ENCODE data around the gene GOLGA7B.

The GOLGA7B gene

GRCh38 chr10:97868134-97868685 is 18.6 kb downstream of the GOLGA7B start:
- DNase-seq (no peak), ATAC-seq (no peak)

DNA sequence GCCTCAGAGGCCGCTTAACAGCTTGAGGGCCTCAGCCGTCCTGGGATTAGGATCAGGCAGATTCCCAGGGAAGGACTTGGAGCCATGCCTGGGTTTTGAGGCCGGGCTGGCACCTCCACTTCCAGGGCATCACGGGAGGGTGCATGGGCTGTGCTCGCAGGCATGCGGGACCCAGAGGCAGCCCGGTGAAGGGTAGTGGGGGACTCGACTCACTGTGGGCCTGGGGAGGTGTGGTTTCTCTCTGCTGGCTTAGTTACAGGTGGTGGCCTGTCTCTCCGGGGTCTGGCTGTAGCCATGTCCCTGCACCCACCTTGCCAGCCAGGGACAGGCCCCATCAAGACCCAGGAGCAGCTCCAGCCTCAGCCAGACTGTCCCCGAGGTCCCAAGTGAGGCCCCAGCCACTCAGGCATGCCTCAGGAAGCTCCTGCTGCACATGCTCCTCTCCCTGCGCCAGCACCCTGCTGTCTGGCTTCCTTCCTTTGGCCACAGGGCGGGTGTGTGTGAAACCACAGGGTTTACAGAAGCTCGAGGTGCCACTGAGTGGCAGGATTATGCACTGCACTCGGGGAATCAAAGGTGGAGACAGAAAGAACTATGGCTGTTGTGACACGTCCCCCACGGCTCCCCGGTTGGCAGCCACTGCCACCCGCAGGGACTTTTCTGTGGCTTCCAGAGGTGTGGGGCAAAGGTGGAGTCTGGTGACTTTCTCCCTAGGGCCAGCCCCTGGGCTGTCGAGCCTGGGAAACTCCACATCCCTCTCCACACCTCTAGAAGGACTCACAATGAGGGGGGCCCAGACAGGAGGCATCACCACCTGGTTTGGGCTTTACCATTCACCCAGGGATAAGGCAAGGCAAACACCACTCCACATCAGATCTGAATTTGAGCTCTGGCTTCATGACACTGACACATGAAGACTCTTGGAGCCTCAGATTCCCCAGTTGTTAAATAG is 19.7 kb downstream of the GOLGA7B start:
- peak; percentile 99 for ATAC-seq
- DNase-seq, result peak; percentile 83

DNA sequence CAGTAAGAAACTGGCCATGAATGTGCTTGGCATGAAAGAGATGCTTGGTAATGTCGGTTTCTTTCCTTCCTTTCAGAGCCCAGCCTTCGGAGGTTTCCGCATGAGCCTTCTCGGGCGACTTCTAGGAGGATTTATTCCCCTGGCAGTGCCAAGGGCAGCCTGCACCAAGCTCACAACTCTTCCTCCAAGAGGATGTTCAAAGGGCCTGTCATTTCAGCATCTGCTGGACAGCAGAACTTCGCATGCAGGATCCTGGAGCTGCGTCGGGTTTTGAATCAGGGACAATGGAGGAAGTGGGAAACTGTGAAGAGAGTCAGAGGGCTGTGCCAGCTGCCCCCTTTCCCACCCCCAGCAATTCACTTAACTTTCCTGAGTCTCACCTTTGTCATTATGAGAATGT is 21.3 kb downstream of the GOLGA7B start:
- ATAC-seq (no peak), DNase-seq (no peak)

- no peak for ATAC-seq
- DNase-seq, result no peak
These were observed 23.9 kb downstream of the GOLGA7B start for GRCh38 chr10:97873569-97873968.

DNA sequence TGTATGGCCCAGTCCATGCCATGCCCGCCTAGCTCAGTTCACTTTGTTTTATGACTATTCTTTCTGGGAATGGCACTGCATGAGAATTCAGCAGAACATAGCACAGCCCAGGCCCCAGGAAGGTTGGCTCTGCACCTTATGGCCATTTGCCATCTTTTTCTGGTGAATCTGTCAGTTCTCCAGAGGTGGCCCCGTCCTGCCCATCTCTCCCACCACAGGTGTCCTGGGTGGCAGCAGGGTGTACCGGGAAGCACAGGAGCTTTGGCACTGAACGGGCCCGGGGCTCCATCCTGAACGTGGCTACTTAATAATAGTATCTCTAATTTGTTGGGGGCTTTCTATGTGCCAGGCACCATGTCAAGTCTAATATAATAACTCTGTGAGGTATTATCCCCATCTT is 24.7 kb downstream of the GOLGA7B start:
- ATAC-seq, result no peak
- no peak for DNase-seq

DNA sequence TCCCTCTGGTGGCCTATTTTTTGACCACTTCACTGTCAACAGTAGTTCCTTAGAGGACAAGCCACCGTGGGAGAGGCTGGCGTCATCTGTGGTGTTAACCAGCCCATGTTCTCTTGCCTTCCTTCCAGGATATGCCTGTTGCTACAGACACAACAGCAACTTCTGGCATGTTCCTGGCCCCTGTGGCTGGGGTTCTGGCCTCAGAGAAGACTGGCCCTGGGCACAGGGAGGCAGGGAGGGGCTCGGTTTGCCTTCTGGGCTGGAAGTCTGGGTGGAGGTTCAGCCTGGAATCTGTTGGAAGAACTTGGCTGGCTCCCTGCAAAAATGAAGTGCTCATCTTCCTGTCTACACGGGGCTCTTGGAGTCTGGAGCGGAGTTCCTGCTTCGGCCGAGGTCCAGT is 25.7 kb downstream of the GOLGA7B start:
- ATAC-seq (no peak), DNase-seq (no peak)

DNA sequence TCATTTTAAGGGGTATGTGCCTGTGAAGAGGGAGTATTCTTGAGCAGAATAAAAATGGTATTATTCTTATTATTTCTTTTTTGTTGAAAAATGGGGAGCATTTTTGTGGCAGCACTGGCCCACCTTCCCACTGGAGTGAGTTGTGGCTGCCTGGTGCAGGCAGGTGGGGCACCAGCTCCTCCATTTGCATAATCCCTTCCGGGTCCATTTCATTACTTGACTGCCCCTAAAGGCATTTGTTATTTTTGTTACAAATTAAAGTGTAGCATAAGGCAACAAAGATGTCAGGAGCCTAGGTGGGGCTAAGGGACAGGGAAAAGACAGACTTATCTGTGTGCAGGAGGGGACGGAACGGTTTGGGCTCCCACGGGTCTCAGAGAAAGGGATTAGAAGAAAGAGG is 26.8 kb downstream of the GOLGA7B start:
- DNase-seq (no peak), ATAC-seq (no peak)

DNA sequence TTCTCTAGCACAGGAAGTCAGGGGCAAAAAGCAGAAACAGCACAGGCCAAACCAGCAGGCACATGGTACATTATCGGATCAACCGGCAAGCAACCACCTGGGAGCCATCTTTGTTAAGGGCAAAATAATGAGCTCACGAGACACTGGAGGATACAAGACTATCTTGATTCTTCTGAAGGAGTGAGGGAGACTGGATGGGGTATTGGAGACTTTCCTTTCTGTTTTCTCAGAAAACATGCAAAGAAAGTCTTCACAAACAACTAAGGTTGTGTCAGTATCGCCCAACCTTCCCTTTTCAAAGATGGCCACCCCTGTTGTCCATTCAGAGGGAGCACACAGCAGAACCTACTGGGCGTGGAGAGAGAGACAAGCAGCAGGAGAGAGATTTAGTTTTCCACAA is 29.6 kb downstream of the GOLGA7B start:
- DNase-seq (no peak), ATAC-seq (no peak)

DNA sequence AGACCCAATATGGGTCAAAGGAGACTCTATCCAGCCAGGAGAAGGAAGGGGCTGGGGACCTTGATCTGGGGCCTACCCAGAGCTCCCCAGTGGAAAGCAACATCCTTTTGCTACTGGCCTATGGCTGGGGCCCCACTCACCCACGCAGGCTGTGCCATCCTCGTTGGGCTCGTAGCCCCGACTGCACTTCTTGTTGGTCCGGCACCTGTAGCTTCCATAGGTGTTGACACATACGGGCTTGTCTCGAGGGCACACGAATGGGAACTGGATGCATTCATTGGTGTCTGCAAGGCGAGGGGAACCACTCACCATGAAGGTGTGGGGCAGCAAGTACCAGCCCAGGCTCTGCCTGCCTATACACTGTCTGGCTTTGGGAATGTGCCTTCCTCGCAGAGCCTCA is 30.5 kb downstream of the GOLGA7B start:
- DNase-seq (no peak), ATAC-seq (no peak)

DNA sequence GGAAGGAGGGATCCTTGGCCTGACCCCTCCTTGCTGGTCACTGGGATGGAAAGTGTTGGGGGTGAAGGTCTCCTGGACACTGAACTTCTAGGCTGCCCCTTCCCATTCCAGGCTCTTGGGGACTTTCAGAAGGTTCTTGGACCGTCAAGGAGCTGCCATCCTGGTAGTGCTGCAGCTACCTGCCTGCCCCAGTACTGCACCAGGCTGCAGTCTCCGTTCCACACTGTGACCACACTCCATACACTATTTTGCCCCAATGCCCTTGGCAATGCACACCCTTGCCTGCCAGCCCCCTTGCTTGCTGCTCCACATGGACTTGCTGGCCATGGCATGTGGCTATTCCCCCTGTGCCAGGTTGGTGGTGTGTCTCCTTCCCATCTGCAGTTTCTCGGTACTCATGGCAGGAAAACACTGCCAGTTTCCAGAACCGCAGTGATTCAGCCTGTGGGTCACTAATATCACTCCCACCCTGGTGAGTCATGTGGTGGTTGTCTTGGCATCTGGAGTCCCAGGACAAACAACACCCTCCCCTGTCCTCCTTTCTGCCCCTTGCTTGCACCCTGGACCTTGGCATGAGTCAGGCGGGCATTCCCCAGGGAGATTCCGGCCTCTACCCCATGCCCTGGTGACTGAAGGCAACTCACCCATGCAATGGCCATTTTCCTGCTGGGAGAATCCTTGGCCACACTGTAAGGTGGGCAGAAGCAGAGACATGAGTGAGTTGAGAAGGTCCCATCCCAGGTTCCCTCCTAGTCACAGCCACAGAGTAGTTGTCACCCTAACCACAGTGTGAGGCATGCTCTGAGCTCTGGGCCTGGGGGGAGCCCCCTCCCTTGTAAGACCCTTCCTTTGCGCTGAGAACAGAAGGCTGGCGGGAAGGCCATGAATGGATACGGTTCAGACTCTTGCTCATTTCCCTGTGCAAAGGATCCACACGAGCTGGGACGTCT is 32.8 kb downstream of the GOLGA7B start:
- DNase-seq, result peak; percentile 61
- ATAC-seq, result peak; percentile 90

GRCh38 chr10:97883092-97883485 is 33.4 kb downstream of the GOLGA7B start:
- ATAC-seq (no peak), DNase-seq (no peak)

DNA sequence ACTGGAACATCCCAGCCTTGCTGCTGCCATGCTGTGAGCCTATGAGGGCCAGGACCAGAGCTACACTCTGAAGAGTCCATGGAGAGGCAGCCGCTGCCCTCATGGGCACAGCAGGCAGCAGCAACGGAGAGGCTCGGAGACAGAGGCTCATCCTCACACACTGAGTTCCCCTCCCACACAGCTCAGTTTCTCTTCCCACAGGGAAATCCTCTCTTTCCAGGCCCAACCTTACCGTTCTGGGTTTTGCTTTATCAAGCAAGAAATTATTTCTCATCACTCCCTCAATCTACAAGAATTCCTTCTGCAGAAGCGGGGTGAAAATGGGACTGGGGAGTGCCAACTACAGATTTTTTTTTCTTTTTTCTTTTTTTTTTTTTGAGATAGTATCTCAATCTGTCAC is 36.6 kb downstream of the GOLGA7B start:
- no peak for DNase-seq
- no peak for ATAC-seq

DNA sequence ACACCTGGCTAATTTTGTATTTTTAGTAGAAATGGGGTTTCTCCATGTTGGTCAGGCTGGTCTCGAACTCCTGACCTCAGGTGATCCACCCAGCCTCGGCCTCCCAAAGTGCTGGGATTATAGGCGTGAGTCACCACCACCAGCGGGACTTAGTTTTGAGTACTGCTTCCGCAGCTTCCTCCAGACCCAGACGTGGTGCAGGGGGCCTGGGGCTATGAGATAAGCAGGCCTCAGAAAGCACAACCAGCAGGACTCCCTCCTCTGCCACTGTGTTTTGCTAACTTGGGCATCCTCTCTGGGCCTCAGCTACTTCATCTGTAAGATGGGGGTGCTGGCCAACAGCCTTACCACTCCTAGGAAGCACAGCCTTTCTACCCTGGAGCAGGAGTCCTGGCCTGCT is 37.8 kb downstream of the GOLGA7B start:
- ATAC-seq (no peak), DNase-seq (no peak)

- no peak for ATAC-seq
These were observed 38.5 kb downstream of the GOLGA7B start for GRCh38 chr10:97888134-97888533.

DNA sequence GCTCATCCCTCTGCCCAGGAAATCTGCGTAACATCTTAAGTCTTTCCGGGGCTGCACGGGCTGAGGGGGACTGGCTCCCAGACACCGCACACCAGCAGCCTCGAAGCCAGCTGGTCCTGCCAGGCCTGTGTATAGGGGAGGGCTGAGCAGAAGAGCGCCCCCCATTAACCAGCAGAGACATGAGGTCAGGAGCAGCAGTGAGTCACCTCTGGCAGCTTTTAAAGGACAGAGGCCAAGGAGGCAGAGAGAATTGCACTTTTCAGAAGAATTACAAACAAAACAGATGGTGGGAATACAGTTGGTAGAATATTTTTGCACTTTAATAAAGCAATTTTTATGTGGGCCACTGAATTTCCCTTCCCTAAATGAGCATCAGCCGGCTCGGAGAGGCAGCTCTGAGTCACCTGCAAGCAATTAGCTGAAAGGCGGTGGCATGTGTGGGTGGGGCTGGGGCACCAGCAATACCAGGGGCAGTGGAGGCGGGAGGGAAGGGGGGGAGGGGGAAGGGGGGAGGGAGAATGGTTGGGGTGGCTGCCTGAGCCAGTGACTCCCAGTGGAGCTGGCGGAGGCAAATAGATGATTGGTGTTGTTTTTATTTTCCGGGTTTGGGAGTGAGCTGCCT is 39.1 kb downstream of the GOLGA7B start:
- ATAC-seq (peak; percentile 54), DNase-seq (peak; percentile 41)

More at GRCh38 chr10:97888134-97888533, 38.5 kb downstream of the GOLGA7B start:
- DNase-seq, result no peak

- DNase-seq (peak; percentile 47), ATAC-seq (peak; percentile 42)
These were observed 40.0 kb downstream of the GOLGA7B start for GRCh38 chr10:97889461-97890265.

DNA sequence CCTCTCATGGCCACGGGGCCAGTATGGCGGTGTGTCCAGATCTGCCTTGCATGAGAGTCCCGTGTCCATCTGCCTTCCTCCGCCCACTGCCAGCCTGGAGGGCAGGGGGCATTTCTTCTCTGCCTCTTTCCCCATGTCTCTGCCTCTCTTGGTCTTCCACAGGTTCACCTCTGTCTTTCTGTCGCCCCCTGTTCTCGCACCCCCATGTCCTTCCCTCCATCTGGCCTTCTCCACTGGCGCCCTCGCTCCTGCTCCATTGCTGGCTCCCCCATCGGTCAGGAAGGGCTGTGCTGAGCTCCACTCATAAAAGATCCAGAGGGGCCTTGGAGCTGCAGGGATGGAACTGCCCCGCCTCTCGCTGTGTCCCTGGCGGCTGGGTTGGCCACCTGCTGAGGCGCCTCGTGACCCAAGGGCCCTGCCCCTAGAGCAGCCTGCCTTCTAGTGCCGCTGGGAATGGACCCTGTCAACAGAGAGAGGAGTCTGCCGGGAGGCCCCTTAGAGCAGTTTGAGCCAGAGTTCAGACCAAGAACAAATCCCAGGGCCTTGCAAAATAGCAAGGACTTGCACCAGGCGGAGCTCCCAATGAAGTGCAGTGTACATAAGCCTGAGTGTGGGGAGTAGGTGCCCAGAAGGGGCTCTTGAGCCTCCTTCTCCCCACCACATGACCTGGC is 42.0 kb downstream of the GOLGA7B start:
- no peak for ATAC-seq
- DNase-seq, result no peak

DNA sequence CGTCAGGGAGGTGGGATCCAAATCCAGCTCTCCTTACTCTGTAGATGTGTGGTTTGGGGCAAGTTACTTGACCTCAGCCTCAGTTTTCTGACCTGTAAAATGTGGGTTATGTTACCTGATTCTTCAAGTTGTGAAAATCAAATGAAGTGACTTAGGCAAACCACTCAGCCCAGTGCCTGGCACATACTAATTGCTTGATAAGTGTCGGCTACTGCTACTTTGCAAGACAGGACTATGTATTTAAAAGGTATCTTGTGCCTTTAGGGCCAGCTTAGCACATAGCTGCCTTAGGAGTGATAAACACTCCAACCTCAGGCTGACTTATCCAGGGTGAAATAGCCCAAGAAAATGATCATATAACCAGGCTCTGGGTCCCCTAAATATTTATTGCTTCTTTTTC is 42.9 kb downstream of the GOLGA7B start:
- DNase-seq, result no peak
- no peak for ATAC-seq

DNA sequence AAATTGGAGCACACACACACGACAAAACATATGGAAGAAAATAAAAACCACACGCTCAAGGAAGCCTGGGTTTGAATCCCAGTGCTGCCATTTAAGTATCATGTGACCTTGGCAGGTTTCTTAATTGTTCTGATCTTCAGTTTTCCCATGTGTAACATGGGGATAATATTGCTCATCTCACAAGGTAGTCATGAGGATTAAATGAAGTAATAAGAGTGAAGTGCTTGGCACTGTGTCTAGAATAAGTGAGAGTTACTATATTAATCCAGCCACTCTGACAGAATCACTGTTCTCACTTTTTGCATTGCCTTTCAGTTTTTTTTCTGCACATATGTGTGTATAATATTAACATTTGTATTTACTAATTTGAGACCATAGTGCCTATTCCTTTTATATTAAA is 43.3 kb downstream of the GOLGA7B start:
- DNase-seq (no peak), ATAC-seq (no peak)

GRCh38 chr10:97894092-97894491 is 44.4 kb downstream of the GOLGA7B start:
- no peak for ATAC-seq
- no peak for DNase-seq

GRCh38 chr10:97895084-97895483 is 45.4 kb downstream of the GOLGA7B start:
- no peak for ATAC-seq

More at GRCh38 chr10:97895084-97895483, 45.4 kb downstream of the GOLGA7B start:
- DNase-seq, result no peak
